NCI-H510A treated with DMSO at 0.1 percent for 48 hours (cell line): ENCODE results near the gene LYPD4.
"Not testable (repeated sequence)": the region's sequence is repeated elsewhere in the genome, so short reads cannot be mapped to it uniquely, and the experiment has no call there.

Source experiments
- DNase-seq: peaks from one replicate; lab custom pipeline; 2025; lab: John Stamatoyannopoulos, UW

Gene LYPD4

DNA sequence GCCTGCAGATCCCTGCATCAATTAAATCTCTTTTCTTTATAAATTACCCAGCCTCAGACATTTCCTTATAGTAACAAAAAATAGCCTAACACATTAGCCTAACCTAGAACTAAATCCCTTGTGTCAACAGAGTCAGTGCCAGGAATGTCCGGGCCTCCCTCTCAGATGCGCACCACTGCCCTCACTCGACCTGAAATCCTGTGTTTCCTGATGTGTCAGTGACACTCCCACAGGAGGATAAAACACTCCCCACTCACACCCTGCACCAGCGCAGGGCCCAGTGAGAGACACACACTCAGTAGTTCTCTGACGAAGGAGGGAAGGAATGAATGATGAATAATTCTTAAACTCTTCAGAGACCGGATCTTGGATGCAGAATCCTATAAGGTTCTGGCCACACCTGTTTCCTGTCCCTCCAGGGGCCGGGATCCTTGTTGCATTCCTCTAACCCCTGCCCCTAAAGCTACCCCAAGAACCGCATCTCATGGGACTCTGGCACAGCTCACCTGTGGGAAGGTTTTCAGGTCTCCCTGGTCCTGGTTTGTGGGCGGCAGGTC, 45.0 kb downstream of the LYPD4 start:
- DNase-seq: peak; percentile 74

DNA sequence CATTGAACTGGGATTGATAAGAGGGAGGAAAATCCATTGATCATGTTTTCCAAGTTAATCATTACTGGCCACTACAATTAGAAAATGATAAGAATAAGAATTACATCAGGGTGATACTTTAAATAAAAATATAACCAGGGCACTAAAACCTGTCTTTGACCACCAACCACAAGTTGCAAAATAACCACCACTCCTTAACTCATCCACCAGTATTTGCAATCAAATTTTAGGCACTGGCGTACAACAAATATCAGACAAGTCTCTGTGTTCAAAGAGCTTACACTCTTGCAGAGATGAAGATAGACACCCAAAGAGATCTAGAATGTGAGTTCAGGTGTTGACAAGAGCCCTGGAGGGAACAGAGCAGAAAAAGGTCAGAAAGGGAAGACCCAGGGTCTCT, 47.6 kb downstream of the LYPD4 start:
- DNase-seq: no peak

DNA sequence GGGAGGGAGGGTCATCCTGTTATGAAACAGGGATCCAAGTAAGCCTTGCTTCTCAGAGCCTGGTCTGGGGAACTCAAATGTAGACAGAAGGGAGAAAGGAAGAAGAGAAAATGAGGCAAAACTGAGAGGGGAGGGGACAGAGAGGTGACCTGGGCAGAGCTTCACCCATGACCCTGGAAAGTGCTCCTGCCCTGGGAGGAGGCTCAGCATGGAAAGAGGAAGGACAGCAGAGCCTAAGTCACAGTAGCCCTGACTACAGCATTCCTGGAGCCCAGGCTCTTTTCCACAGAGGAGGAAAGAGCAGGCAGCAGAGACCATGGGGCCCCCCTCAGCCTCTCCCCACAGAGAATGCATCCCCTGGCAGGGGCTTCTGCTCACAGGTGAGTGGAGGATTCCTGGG, 48.1 kb downstream of the LYPD4 start, which contains the start of gene CEACAM3:
Gene CEACAM3 (plus strand): TSS at position 226 of the 400 bp plus-strand sequence. CDS start 91 bp downstream, at position 317.
- no peak for DNase-seq

DNA sequence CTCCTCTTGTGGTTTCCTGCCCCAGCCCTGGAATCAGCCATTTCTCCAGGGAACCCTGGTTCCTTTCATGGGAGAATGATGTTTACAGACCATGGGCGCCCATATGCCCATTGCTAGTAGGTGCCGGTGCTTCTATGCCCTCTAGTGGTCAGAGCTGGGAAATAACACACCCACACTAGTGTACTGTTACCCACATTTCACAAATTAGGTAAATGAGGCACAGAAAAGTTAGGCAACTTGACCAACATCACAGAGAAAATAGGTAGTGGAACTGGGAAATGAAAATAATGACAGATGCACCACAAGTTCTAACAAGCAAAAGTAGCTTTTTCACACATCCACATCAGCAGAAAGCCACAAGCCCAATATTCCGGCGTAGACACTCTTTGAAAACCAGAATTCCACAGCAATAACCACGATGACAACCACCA, 49.4 kb downstream of the LYPD4 start:
- peak; percentile 73 for DNase-seq

DNA sequence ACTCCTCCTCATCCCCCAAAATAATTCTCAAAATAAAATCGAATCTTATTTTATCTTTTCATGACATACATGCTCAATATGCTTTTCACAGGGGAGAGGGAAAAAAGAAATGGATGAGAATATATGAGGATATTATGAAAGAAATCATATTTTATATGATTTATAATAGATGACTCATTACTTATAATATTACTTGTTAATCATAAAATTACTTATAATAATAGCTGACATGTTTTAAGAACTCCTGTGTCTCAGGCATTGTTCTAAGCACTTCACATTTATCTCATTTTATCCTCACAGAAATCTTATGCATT, 51.1 kb downstream of the LYPD4 start:
- DNase-seq: no peak

DNA sequence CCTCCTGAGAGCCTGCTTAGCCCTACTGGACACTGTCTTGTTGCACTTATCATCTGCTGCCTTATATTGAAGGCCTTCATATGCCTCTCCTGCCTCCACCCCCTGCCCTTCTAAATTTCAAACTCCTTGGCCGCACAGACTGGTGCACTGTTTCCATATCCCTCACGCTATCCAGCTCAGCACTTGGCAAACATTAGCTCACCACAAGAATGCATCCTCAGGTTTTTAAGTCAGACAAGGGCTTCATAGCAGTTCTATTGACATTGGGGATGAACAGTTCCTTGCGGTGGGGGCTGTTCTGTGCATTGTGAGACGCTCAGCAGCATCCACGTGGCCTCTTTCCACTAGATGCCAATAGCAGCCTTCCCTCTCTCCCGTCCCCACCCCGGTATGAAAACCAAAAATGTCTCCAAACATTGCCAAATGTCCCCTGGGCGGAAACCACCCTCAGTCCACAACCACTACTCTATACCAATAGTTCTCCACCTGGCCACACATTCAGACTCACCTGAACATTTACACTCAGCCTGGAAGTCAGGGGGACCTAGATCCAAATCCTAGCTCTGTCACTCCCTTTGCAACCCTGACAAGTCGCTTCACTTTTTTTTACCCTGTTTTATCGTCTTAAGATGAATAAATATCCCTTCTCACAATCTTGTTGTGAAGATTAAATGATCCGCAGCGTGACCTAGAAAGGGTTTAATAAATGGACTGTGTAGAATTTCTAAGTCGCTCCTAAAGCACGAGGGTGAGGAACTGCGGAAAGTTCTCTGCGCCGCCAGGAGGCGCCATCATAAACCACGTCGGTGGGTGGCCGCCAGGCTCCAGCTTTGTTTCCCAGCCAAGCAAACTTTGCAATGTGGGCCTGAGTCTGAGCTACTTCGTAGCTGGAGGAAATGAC, 51.7 kb downstream of the LYPD4 start:
- DNase-seq: peak; percentile 72

DNA sequence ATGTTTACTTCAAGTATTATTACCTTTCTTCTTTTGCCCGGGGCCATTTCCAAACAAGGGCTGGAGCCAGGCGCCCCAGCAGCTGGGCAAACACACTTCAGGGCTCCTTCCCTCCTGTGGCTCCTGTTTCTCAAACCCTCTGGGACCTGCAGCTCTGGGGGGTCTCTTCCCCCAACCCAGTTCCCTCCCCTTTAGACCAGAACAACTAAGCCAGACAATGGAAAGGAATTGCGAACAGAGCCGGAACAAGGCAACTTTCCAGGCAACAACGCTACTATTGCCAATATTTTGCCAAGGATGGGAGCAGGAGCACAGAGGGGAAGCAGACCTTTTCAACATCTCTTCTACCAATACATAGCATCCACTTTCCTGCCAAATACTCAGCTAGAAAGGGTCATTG, 55.4 kb downstream of the LYPD4 start:
- peak; percentile 61 for DNase-seq

DNA sequence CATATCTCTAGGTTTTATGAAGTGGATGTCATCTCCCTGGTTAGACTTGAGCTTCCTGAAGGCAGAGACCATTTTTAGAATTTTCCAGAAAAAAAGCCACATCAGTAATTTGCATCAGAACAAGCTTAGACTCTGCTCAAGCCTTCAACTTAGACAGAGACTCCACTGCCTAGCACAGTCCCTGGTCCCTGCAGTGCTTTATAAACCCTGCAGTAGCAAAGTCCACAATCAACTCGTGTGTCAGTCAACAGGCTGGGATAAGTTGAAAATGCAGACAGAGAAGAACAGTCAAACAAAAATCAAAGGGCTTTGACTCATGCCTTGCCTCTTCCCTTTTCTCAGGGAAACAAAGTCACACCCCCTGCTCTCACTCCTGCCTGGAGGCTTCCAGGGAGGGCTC, 56.0 kb downstream of the LYPD4 start:
- DNase-seq: not testable (repeated sequence)
